GM21423 (cell line): Measurements from ENCODE around the gene GCNT3.

Source experiments
- ATAC-seq: cut with Tn5 transposase; IDR thresholded peaks from one replicate; pipeline ENCODE4 v1.9.1; 2021; ENCODE audit warnings: mild to moderate bottlenecking, moderate library complexity; ENCODE audit not compliant: unreplicated experiment

The GCNT3 gene

GRCh38 chr15:59611276-59612260, at the start of gene GCNT3:
Gene GCNT3 (plus strand): TSS chr15:59611783. CDS start chr15:59618239, 6,456 bp downstream.
- no peak for ATAC-seq

- no peak for ATAC-seq
Measured at GRCh38 chr15:59562448-59563186, 49.0 kb upstream of the GCNT3 start.

- no peak for ATAC-seq
Measured at GRCh38 chr15:59565299-59565698, 46.3 kb upstream of the GCNT3 start.

GRCh38 chr15:59567324-59567723, 44.3 kb upstream of the GCNT3 start:
- no peak for ATAC-seq

- no peak for ATAC-seq
Measured at GRCh38 chr15:59569477-59569876, 42.1 kb upstream of the GCNT3 start.

- no peak for ATAC-seq
Measured at GRCh38 chr15:59570315-59570714, 41.3 kb upstream of the GCNT3 start.

GRCh38 chr15:59571606-59572005, 40.0 kb upstream of the GCNT3 start:
- no peak for ATAC-seq

GRCh38 chr15:59583088-59583487, 28.5 kb upstream of the GCNT3 start:
- no peak for ATAC-seq

- ATAC-seq: no peak
Measured at GRCh38 chr15:59587085-59587826, 24.3 kb upstream of the GCNT3 start.

- ATAC-seq: no peak
Measured at GRCh38 chr15:59590027-59590426, 21.6 kb upstream of the GCNT3 start.

- ATAC-seq: no peak
Measured at GRCh38 chr15:59591356-59591755, 20.2 kb upstream of the GCNT3 start.

GRCh38 chr15:59594493-59594942, 17.1 kb upstream of the GCNT3 start:
- no peak for ATAC-seq

GRCh38 chr15:59594991-59595390, 16.6 kb upstream of the GCNT3 start:
- ATAC-seq: no peak

- ATAC-seq: no peak
Measured at GRCh38 chr15:59595434-59595915, 16.1 kb upstream of the GCNT3 start.

- ATAC-seq: no peak
Measured at GRCh38 chr15:59596640-59597039, 14.9 kb upstream of the GCNT3 start.

GRCh38 chr15:59598461-59598860, 13.1 kb upstream of the GCNT3 start:
- no peak for ATAC-seq

- ATAC-seq: no peak
Measured at GRCh38 chr15:59605994-59606393, 5.6 kb upstream of the GCNT3 start.

GRCh38 chr15:59609730-59610712, 1.6 kb upstream of the GCNT3 start:
- ATAC-seq: no peak

- ATAC-seq: no peak
Measured at GRCh38 chr15:59614153-59614552, 2.6 kb downstream of the GCNT3 start.

- no peak for ATAC-seq
Measured at GRCh38 chr15:59615661-59616060, 4.1 kb downstream of the GCNT3 start.
